GM21737 (cell line): ENCODE measurements around the gene ARNT2.

Experiments
- ATAC-seq: cut with Tn5 transposase; IDR thresholded peaks from one replicate; pipeline ENCODE4 v1.9.1; 2021; ENCODE audit warnings: mild to moderate bottlenecking, moderate library complexity; ENCODE audit not compliant: unreplicated experiment

The ARNT2 gene

GRCh38 chr15:80569656-80570055 lies 165.5 kb downstream of the ARNT2 start:
- ATAC-seq = no peak

- ATAC-seq = no peak
Observed at GRCh38 chr15:80570553-80570952, 166.4 kb downstream of the ARNT2 start.

GRCh38 chr15:80572337-80572736 lies 168.2 kb downstream of the ARNT2 start:
- ATAC-seq = no peak

DNA sequence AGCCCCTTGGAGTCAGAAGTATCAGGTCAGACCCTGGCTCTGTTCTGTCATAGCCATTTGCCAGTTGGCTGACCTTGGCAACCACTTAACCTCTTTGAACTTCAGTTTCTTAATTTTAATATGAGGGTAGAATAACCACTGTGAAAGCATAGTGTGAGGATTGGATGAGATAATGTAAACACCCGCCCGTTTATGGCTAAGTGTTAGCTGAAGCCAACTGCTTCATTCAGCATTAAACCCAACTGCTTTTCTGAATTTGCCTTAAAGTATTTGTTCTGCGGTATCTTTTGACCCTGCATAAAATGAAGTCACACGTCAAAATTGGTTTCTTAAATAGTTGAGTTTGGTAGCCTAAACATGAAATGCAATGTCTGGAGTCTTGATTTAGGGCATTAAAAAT lies 169.4 kb downstream of the ARNT2 start:
- no peak for ATAC-seq

- no peak for ATAC-seq
Observed at GRCh38 chr15:80574590-80574989, 170.4 kb downstream of the ARNT2 start.

- no peak for ATAC-seq
Observed at GRCh38 chr15:80576519-80577090, 172.4 kb downstream of the ARNT2 start.

- no peak for ATAC-seq
Observed at GRCh38 chr15:80577552-80578205, 173.5 kb downstream of the ARNT2 start.

DNA sequence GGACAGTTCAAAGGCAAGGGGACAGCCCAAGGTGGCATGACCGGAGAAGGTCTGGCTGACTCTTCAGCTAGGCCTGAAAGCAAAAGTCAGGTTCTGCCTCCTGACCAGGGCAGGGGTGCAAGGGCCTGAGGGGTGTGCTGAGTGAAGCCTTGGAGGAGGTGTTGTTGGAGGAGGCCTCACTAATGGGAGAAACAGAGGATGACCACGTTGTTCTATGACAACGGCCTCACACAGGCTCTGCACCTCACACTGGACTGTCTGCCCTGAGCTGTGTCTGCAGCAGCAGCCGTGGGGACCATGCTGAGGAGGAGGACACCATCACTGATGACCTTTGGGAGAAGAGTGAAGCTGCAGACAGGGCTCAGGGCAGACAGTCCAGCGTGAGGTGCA lies 174.0 kb downstream of the ARNT2 start:
- ATAC-seq = no peak

DNA sequence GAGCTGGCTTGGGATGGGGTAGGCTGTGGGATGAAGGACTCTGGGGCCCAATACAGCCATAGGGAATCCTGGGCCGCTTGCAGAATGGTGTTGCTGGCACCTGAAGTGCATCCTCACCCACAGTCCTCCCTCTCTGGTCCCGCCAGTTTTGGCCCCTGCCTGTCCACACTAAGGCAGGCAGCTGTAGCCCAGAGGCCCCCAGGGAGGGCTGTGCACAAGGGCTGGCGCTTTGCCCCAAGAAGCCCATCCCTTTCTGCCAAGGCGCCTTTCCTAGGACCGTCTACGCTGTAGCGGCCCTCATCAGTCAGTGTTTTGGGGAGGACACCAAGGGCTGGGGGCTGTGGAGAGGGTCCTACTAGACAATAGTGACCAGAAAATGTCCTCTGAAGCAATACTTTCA lies 174.7 kb downstream of the ARNT2 start:
- no peak for ATAC-seq

DNA sequence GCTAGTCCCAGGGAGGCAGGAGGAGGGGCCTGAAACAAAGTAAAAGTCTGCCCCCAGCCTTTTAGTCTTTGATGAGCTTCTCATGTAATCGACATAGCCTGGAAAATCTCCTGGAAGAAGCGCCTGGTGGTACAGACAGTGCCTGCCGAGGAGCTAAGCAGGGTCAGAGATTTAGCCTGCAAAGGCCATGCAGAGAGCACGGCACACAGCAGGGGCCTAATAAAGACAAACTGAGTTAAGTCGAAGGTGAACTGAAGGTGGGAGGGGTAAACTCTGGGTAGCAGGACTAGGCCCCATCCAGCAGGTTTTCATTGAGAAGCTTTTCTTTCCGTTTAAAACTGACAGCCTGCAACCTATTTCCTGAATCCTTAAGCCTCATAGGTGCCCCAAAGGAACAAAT lies 175.4 kb downstream of the ARNT2 start:
- ATAC-seq = no peak

DNA sequence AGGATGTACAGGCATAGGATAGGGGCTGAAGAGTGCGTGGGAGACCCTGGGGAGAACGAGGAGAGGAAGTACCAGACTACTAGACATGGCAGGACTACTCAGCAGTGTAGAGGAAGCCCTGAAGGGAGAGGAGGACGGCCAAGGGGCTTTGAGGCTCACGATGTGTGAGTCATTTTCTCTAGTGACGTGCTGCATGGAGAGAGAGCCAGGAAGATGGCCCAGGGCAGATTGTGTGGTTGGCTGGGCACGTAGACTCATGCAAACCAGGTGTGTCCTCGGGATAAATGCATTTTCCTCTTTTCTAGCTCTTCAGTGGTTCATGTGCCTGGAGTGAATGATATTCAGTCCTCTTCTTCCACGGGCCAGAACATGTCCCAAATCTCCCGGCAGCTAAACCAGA lies 175.9 kb downstream of the ARNT2 start:
- ATAC-seq = no peak

GRCh38 chr15:80580536-80581260 lies 176.5 kb downstream of the ARNT2 start:
- no peak for ATAC-seq

GRCh38 chr15:80581976-80582375 lies 177.8 kb downstream of the ARNT2 start:
- no peak for ATAC-seq

- no peak for ATAC-seq
Observed at GRCh38 chr15:80582816-80583423, 178.7 kb downstream of the ARNT2 start.

DNA sequence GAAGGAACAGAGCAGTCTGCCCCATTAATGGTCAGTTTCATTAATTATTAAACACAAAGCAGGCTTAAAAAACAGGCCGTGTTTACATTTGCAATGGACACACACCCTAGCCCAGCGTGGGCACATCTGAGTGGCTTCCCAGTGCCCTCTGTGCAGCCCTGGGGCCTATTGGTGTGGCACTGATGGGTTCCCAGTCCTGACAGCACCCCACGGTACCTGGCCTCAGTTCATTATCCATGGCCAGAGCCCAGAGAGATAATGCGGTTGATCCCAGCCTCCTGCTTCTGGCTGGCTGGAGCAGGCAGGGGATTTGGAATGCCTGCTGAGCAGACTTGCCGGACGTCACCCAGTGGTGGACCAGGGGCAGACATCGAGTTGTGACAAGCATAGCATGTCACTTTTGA lies 180.4 kb downstream of the ARNT2 start:
- no peak for ATAC-seq

GRCh38 chr15:80584973-80585525 lies 180.9 kb downstream of the ARNT2 start:
- no peak for ATAC-seq

DNA sequence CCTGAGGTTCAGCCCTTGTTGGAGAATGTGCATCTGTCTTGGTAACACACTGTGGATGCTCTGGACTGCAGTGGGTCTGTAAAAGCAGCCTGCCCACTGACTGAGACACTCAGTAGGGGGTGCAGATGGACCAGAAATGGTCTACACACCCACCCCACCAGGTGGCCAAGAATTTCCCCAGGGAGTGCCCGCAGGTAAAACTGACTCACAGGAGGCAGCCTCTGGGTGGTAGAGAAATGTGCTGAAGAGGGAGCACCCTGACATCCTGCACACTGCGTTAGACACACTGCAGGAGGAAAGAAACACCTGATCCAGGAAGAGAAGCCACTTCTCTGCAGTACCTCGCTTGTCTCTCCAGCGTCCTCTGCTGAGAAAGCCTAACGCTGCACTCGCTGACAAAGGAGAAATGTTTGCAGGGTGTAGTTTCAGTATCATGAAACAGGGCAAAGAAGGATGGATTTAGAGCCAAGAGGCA lies 181.4 kb downstream of the ARNT2 start:
- ATAC-seq = no peak

- ATAC-seq = no peak
Observed at GRCh38 chr15:80586161-80586560, 182.0 kb downstream of the ARNT2 start.

DNA sequence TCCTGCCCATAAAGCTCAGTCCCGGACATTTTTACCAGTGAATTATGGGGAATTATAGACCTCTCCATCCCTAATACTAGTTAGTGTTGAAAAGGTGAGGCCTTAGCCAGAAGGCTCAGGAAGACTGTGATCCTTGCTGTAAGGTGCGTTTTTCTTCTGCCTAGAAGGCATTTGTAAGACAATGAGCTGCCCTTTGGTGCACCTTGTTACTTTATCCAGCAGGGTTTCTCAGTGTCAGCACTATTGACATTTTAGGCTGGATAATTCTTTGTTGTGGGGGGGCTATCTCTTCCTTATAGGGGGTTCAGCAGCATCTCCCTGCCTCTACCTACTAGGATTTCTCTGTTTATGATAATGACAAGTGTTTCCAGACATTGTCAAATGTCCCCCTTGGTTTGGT lies 182.8 kb downstream of the ARNT2 start:
- no peak for ATAC-seq

DNA sequence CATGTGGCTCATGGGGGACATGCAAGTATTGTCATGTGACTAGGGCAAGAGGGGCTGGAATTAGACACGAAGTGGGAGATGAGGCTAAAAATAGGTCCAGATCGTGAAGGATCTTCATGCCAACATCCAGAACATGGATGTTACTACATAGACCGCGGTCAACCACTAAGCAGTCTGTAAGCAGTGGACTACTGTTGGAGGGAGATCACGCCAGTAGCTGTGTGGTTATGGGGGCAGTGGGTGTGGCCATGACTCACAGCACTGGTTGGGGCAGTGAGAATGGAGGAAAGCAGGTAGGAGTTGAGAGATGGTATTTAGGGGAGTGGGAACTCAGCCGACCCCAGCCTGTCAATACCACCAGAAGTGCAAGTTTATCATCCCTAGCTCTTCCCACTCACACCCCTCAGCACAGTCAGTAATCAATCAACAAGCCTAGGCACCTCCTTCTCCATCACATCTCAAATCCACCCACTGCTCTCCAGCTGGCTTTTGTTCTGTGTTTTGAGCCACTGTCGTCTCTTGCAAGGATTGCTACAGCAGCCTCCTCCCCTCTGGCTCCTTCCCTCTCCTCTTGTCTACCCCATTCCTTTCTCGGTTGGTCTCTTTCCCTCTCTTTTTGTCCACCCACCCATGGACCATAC lies 183.8 kb downstream of the ARNT2 start:
- ATAC-seq = no peak

GRCh38 chr15:80588801-80589200 lies 184.6 kb downstream of the ARNT2 start:
- ATAC-seq = no peak
